Smooth muscle cell (in vitro differentiated cells): Measurements from ENCODE around the gene NKAIN2. TPM values are rescaled to one million over a fixed set of nuclear protein-coding genes. Genes with fewer than 3 reads are reported as not detected.

Experiments used
- DNase-seq: peaks from one replicate; lab custom pipeline; 2025; ENCODE audit not compliant: unreplicated experiment; lab: John Stamatoyannopoulos, UW
- H2AFZ ChIP-seq: fragments of 200-600 bp; sonication (generic); 2 replicates; pipeline ENCODE4 v1.6.0; 2016; ENCODE audit warnings: antibody characterized with exemption, low read depth, mild to moderate bottlenecking
- H3F3A ChIP-seq: fragments of 200-600 bp; sonication (generic); 2 replicates; pipeline ENCODE4 v1.6.0; 2017; ENCODE audit warnings: antibody characterized with exemption, low read depth
- H3K27ac ChIP-seq: fragments of 200-600 bp; sonication (generic); 2 replicates; pipeline ENCODE4 v1.5.1; 2016; ENCODE audit warnings: low read depth, mild to moderate bottlenecking
- H3K27me3 ChIP-seq: fragments of 200-600 bp; sonication (generic); 2 replicates; pipeline ENCODE4 v1.6.1; 2016; ENCODE audit warnings: low read depth, mild to moderate bottlenecking
- H3K36me3 ChIP-seq: fragments of 200-600 bp; sonication (generic); 2 replicates; pipeline ENCODE4 v1.5.1; 2016; ENCODE audit warnings: low read depth
- H3K4me1 ChIP-seq: fragments of 200-600 bp; sonication (generic); 2 replicates; pipeline ENCODE4 v1.5.1; 2016; ENCODE audit warnings: low read depth
- H3K4me2 ChIP-seq: fragments of 200-600 bp; sonication (generic); 2 replicates; pipeline ENCODE4 v1.6.0; 2016; ENCODE audit warnings: mild to moderate bottlenecking
- H3K4me3 ChIP-seq: fragments of 200-600 bp; sonication (generic); 2 replicates; pipeline ENCODE4 v1.5.1; 2016; ENCODE audit warnings: mild to moderate bottlenecking
- H3K79me2 ChIP-seq: fragments of 200-600 bp; sonication (generic); 2 replicates; pipeline ENCODE4 v1.6.0; 2016; ENCODE audit warnings: low read depth, mild to moderate bottlenecking
- H3K9ac ChIP-seq: fragments of 200-600 bp; sonication (generic); 2 replicates; pipeline ENCODE4 v1.6.0; 2016; ENCODE audit warnings: low read depth
- H3K9me3 ChIP-seq: fragments of 200-600 bp; sonication (generic); replicated peaks from 2 replicates; pipeline ENCODE4 v1.5.1; 2016; ENCODE audit warnings: low read depth
- H4K20me1 ChIP-seq: fragments of 200-600 bp; sonication (generic); 2 replicates; pipeline ENCODE4 v1.6.0; 2016; ENCODE audit warnings: low read depth
- WGBS: methylation state at CpG from one replicate; pipeline ENCODE4 v1.1.7; 2016; ENCODE audit warnings: low lambda C conversion rate; 5-methylcytosine and 5-hydroxymethylcytosine counted together
- polyA plus RNA-seq: library from polyadenylated mRNA; unstranded; fragments of >200 nt; fragmentation: Nextera tagmentation; extraction: Ambion mirVana; gene quantifications from 2 replicates; pipeline ENCODE4 v1.2.1, GENCODE V29; 2016
- total RNA-seq: library from RNA; depleted of rRNA; stranded (reverse); fragments of >200 nt; gene quantifications from 2 replicates; pipeline ENCODE4 v1.2.3, GENCODE V29; 2014
- TF ChIP-seq, protein P1 (sequence below): fragments of 200-600 bp; sonication (generic); IDR thresholded peaks from 2 replicates; pipeline ENCODE4 v1.5.1; 2017; ENCODE audit warnings: borderline replicate concordance, mild to moderate bottlenecking, antibody characterized with exemption; ENCODE audit not compliant: insufficient read depth, poor library complexity, severe bottlenecking

NKAIN2 gene
- total and polyA plus RNA-seq, 2 experiments from 2014 or later, result 0.09 TPM; not detected in 1

- no peaks in the 10 kb centered on the region for H4K20me1 ChIP-seq
- no peak for DNase-seq
- no peak overlapping the region for H3K27ac ChIP-seq
- H3K9me3 ChIP-seq, result no peaks in the 10 kb centered on the region
- TF ChIP-seq, protein P1, sequence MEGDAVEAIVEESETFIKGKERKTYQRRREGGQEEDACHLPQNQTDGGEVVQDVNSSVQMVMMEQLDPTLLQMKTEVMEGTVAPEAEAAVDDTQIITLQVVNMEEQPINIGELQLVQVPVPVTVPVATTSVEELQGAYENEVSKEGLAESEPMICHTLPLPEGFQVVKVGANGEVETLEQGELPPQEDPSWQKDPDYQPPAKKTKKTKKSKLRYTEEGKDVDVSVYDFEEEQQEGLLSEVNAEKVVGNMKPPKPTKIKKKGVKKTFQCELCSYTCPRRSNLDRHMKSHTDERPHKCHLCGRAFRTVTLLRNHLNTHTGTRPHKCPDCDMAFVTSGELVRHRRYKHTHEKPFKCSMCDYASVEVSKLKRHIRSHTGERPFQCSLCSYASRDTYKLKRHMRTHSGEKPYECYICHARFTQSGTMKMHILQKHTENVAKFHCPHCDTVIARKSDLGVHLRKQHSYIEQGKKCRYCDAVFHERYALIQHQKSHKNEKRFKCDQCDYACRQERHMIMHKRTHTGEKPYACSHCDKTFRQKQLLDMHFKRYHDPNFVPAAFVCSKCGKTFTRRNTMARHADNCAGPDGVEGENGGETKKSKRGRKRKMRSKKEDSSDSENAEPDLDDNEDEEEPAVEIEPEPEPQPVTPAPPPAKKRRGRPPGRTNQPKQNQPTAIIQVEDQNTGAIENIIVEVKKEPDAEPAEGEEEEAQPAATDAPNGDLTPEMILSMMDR, result no peak
- no peaks in the 10 kb centered on the region for H3K79me2 ChIP-seq
- no peaks in the 10 kb centered on the region for H3K27me3 ChIP-seq
- H3K4me3 ChIP-seq, result no peak overlapping the region
- H3K36me3 ChIP-seq, result no peaks in the 10 kb centered on the region
- H3K4me2 ChIP-seq, result no peak overlapping the region
- H2AFZ ChIP-seq, result no peak overlapping the region
- H3F3A ChIP-seq, result no peaks in the 10 kb centered on the region
- no peaks in the 10 kb centered on the region for H3K4me1 ChIP-seq
- H3K9ac ChIP-seq, result no peak overlapping the region
- 72% methylated on average over 2 of the region's 2 CpGs for WGBS
Measured at GRCh38 chr6:123855506-123855905, 51.8 kb downstream of the NKAIN2 start.

DNA sequence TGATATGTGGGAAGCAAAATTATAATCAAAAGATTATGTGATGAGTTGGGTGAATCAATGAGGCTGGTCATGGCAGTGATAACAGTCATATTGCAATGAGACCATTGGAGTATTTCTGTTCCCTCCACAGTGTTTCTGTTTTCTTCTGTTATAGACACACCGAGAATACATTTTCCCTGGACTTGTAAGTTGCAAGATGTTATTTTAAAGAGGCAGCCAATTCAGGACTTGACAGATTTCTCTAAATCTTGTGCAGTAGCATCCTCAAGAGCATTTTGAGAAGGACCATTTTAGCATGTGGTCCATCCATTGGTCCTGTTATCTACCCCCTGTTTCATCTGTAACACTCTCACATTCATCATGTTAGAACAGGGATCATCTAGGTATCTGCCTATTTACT is 55.6 kb downstream of the NKAIN2 start:
- Histone ChIP-seq H3K9ac (no peak overlapping the region), H3K4me3 (no peak overlapping the region), H3F3A (no peaks in the 10 kb centered on the region), H3K27ac (no peak overlapping the region), H3K79me2 (no peaks in the 10 kb centered on the region), H3K27me3 (no peaks in the 10 kb centered on the region), H3K9me3 (no peaks in the 10 kb centered on the region), H3K36me3 (no peaks in the 10 kb centered on the region), H4K20me1 (no peaks in the 10 kb centered on the region), H2AFZ (no peak overlapping the region), H3K4me1 (no peaks in the 10 kb centered on the region), H3K4me2 (no peak overlapping the region)
- no peak for DNase-seq
- TF ChIP-seq, protein P1, result no peak
- WGBS, result 90% methylated on average over 1 of the region's 1 CpG

DNA sequence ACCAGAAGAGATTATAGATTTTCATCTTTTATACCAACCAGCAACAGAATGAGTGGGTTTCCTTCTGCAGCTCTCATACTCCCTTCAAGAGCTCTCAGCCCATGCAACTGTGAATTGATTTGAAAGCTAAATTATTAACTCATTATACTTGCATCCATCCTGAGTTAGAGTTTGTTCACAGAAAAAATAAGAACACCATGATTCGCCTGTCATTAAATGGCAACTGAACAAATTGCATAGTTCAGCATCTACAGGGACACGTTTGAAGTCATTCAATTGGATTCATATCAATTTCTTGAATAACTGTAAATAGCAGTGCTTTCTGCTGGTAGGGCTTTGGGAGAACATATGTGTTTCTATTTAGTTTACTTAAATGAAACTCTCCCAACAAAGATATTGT is 65.7 kb downstream of the NKAIN2 start:
- Histone ChIP-seq H3K27ac (no peak overlapping the region), H3K27me3 (no peaks in the 10 kb centered on the region), H3K4me2 (no peak overlapping the region), H2AFZ (no peak overlapping the region), H3F3A (no peaks in the 10 kb centered on the region), H4K20me1 (no peaks in the 10 kb centered on the region), H3K9ac (no peak overlapping the region), H3K4me3 (no peak overlapping the region), H3K79me2 (no peaks in the 10 kb centered on the region), H3K9me3 (no peaks in the 10 kb centered on the region), H3K4me1 (no peaks in the 10 kb centered on the region), H3K36me3 (no peaks in the 10 kb centered on the region)
- DNase-seq, result no peak
- TF ChIP-seq, protein P1, result no peak
- WGBS, result 84% methylated on average over 2 of the region's 2 CpGs

- no peaks in the 10 kb centered on the region for H4K20me1 ChIP-seq
- no peak overlapping the region for H3K9ac ChIP-seq
- no peaks in the 10 kb centered on the region for H3K4me1 ChIP-seq
- no peak overlapping the region for H2AFZ ChIP-seq
- no peaks in the 10 kb centered on the region for H3K27me3 ChIP-seq
- H3K36me3 ChIP-seq, result no peaks in the 10 kb centered on the region
- WGBS, result 69% methylated on average over 1 of the region's 1 CpG
- no peaks in the 10 kb centered on the region for H3K79me2 ChIP-seq
- H3F3A ChIP-seq, result no peaks in the 10 kb centered on the region
- no peak overlapping the region for H3K4me2 ChIP-seq
- DNase-seq, result no peak
- no peak overlapping the region for H3K27ac ChIP-seq
- TF ChIP-seq, protein P1, result no peak
- H3K4me3 ChIP-seq, result no peak overlapping the region
- no peaks in the 10 kb centered on the region for H3K9me3 ChIP-seq
Measured at GRCh38 chr6:123873974-123874373, 70.3 kb downstream of the NKAIN2 start.
